Prostate gland (tissue), 2 donors: ENCODE data around the gene COPG1. TPM values are rescaled to one million over a fixed set of nuclear protein-coding genes. Genes with fewer than 3 reads are reported as not detected.

Source experiments
- DNase-seq: peaks from one replicate; pipeline ENCODE4 v3.0.0-alpha.2; 2019; ENCODE audit warnings: low spot score
- H3K27ac ChIP-seq, 2 donors: fragments of 200-600 bp; sonication (generic); 2 replicates each; pipeline ENCODE4 v1.5.1; 2017 to 2019
- H3K27me3 ChIP-seq: fragments of 200-600 bp; sonication (generic); replicated peaks from 2 replicates; pipeline ENCODE4 v1.5.1; 2019; ENCODE audit not compliant: insufficient read depth
- H3K36me3 ChIP-seq, 2 donors: fragments of 200-600 bp; sonication (generic); 1 replicate in 1 of 2; 2 replicates in 1 of 2; pipeline versions ENCODE4 v1.5.1 to v1.8.1; 2017 to 2019
- H3K4me1 ChIP-seq: fragments of 200-600 bp; sonication (generic); replicated peaks from 2 replicates; pipeline ENCODE4 v1.5.1; 2019
- H3K4me3 ChIP-seq, 2 donors: fragments of 200-600 bp; sonication (generic); 2 replicates each; pipeline ENCODE4 v1.5.1; 2017 to 2019
- H3K9me3 ChIP-seq: fragments of 200-600 bp; sonication (generic); 2 replicates; pipeline ENCODE4 v1.5.1; 2017
- POLR2A ChIP-seq: fragments of 450-650 bp; IDR thresholded peaks from one replicate; pipeline ENCODE4 v1.6.1; 2016; ENCODE audit warnings: antibody characterized with exemption, mild to moderate bottlenecking
- POLR2AphosphoS5 ChIP-seq: sonication (generic); formaldehyde crosslinking; IDR thresholded peaks from one replicate; pipeline ENCODE4 v1.6.1; 2017; ENCODE audit warnings: antibody characterized with exemption
- WGBS: methylation state at CpG from one replicate; pipeline ENCODE4 v1.1.5; 2018; 5-methylcytosine and 5-hydroxymethylcytosine counted together
- intact Hi-C: fragments of 100-400 bp; cut with DNase I; formaldehyde crosslinking; loops from one replicate; pipeline ENCODE4 v1.14.2; 2022
- total RNA-seq, 2 donors: library from RNA; depleted of rRNA; stranded (reverse); fragments of >200 nt; gene quantifications; one replicate each; pipeline ENCODE4 v1.1.0, GENCODE V29; 2016
- TF ChIP-seq, protein P1 (sequence below), 4 experiments: fragments of 200-600 bp in 2 of 4; fragments of 450-650 bp in 2 of 4; sonication (generic) in 2 of 4; IDR thresholded peaks; 1 replicate in 3 of 4; 2 replicates in 1 of 4; pipeline ENCODE4 v1.5.1; 2016 to 2019; ENCODE audit warnings: antibody characterized with exemption in 4 of 4, mild to moderate bottlenecking in 2 of 4, moderate library complexity in 2 of 4

The COPG1 gene, protein sequence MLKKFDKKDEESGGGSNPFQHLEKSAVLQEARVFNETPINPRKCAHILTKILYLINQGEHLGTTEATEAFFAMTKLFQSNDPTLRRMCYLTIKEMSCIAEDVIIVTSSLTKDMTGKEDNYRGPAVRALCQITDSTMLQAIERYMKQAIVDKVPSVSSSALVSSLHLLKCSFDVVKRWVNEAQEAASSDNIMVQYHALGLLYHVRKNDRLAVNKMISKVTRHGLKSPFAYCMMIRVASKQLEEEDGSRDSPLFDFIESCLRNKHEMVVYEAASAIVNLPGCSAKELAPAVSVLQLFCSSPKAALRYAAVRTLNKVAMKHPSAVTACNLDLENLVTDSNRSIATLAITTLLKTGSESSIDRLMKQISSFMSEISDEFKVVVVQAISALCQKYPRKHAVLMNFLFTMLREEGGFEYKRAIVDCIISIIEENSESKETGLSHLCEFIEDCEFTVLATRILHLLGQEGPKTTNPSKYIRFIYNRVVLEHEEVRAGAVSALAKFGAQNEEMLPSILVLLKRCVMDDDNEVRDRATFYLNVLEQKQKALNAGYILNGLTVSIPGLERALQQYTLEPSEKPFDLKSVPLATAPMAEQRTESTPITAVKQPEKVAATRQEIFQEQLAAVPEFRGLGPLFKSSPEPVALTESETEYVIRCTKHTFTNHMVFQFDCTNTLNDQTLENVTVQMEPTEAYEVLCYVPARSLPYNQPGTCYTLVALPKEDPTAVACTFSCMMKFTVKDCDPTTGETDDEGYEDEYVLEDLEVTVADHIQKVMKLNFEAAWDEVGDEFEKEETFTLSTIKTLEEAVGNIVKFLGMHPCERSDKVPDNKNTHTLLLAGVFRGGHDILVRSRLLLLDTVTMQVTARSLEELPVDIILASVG
- total RNA-seq, result 100 to 1,000 TPM; 143 to 220 TPM

DNA sequence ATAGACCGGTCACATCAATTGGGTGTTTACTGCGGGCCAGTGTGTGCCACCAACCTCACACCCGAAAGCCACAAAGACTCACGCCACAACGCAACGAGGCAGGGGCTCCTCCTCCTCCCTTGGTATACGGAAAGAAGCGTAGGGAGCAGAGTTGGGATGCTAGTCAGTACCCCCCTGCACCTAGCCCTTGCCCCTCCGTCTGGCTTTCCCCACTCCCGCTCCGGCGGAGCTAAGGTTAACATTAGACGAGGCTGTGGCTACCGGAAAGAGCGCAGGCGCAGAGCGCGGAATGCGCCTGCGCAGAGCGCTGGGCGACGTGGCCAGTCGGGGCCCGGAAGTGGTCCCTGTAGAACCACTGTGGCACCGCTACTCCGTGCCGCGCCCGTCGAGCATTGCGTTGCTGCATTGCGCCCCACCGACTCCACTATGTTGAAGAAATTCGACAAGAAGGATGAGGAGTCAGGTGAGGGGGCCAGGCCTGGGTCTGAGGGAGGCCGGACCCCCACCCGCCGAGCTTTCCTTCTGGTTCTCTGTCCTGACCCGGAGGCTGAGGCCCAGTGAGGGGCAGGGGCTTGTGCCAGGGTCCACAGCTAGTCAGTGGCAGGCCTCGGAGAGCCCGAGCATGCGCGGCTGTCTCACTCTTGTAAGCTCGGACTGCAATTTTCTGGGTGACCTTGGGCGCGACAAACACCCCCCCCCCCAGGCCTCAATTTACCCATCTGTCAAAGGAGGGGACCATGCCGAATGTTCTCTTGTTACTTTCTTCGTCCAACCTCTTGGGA is at the start of gene COPG1:
COPG1 (plus strand) TSS at position 323 of the 782 bp plus-strand sequence; CDS start at position 427, 104 bp downstream.
- intact Hi-C loops, result loop anchor here (5.0 kb wide), 2 partner anchors 67 to 277 kb away; partner anchors contain the start of gene CNBP
- Histone ChIP-seq H3K4me1 (peaks cover 7% of the 10 kb centered on the region), H3K36me3 (peaks cover 0 to 15% of the 10 kb centered on the region in 2 donors), H3K9me3 (no peaks in the 10 kb centered on the region), H3K4me3 (peak within 1 kb of the TSS; percentile 68 to 98), H3K27me3 (no peaks in the 10 kb centered on the region), H3K27ac (peak within 1 kb of the TSS; percentile 81 to 85)
- TF ChIP-seq, protein P1, sequence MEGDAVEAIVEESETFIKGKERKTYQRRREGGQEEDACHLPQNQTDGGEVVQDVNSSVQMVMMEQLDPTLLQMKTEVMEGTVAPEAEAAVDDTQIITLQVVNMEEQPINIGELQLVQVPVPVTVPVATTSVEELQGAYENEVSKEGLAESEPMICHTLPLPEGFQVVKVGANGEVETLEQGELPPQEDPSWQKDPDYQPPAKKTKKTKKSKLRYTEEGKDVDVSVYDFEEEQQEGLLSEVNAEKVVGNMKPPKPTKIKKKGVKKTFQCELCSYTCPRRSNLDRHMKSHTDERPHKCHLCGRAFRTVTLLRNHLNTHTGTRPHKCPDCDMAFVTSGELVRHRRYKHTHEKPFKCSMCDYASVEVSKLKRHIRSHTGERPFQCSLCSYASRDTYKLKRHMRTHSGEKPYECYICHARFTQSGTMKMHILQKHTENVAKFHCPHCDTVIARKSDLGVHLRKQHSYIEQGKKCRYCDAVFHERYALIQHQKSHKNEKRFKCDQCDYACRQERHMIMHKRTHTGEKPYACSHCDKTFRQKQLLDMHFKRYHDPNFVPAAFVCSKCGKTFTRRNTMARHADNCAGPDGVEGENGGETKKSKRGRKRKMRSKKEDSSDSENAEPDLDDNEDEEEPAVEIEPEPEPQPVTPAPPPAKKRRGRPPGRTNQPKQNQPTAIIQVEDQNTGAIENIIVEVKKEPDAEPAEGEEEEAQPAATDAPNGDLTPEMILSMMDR (IDR thresholded peaks at IDR 0.05), result peak in 1 of 4 experiments; percentile 29
- peak; percentile 95 for TF ChIP-seq POLR2A
- TF ChIP-seq POLR2AphosphoS5, result peak; percentile 96
- under 1% methylated on average over 48 of the region's 48 CpGs for WGBS
- DNase-seq, result peak; percentile 77

DNA sequence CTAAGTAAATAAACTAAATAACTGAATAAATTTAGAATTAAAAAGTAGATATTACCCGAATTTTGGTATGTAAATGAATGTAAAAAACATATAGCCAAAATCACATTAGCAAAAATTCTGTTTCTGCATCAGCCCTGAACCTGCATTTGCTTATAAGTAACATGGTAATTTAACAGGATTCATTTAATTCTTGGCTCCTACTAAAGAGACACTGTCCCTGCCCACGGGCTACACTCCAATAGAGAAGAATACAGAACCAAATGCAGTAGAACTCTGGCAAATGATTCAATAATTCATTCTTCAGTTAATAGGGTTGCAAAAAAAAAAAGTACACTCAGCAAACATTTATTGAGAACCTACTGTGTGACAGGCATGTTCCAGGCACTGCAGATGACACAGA is 44.9 kb upstream of the COPG1 start:
- Histone ChIP-seq H3K27me3 (no peaks in the 10 kb centered on the region), H3K4me1 (no peaks in the 10 kb centered on the region), H3K4me3 (no peak overlapping the region), H3K36me3 (no peaks in the 10 kb centered on the region), H3K27ac (no peak overlapping the region), H3K9me3 (no peaks in the 10 kb centered on the region)
- intact Hi-C loops, result no loop called here
- 58% methylated on average over 2 of the region's 2 CpGs for WGBS
- TF ChIP-seq POLR2AphosphoS5 (no peak), POLR2A (no peak)
- TF ChIP-seq, protein P1 (IDR thresholded peaks at IDR 0.05), result no peak
- DNase-seq, result no peak

DNA sequence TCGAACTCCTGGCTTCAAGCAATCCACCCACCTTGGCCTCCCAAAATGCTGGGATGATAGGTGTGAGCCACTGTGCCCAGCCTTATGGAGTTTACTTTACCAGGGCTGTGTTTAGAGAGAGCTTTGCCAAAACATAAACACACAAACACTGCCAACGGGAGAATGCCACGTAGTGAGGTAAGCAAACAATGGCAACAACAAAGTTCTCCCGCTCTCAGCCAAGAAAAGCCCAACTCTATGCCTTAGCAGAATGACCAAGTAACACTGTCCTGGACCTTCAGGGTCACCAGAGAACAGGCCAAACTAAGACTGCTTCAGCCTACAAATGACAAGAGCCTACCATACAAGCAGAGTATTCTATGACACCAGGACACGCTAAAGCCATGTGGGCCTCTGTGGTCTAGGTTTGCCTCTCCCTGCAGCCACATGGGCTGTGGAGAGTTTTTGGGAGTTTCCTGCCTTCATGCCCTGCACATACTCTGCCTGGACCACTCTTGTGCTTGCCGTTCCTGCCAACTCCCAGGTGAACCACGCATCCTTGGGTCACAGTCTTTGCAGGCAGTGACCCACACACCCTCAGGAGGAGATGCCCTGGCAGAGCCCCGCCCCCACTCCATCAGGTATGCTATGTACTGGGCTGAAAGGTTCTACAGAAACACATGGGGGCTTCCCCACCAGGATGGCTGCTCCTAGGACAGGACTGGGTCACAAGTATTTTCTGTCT is 44.1 kb upstream of the COPG1 start:
- Histone ChIP-seq H3K27me3 (no peaks in the 10 kb centered on the region), H3K9me3 (no peaks in the 10 kb centered on the region), H3K36me3 (no peaks in the 10 kb centered on the region), H3K4me3 (no peak overlapping the region), H3K4me1 (no peaks in the 10 kb centered on the region), H3K27ac (peak overlapping the region; percentile 6 to 23)
- TF ChIP-seq, protein P1 (IDR thresholded peaks at IDR 0.05), result no peak
- TF ChIP-seq POLR2A (no peak), POLR2AphosphoS5 (no peak)
- DNase-seq, result no peak
- WGBS, result 78% methylated on average over 8 of the region's 8 CpGs
- intact Hi-C loops, result no loop called here

DNA sequence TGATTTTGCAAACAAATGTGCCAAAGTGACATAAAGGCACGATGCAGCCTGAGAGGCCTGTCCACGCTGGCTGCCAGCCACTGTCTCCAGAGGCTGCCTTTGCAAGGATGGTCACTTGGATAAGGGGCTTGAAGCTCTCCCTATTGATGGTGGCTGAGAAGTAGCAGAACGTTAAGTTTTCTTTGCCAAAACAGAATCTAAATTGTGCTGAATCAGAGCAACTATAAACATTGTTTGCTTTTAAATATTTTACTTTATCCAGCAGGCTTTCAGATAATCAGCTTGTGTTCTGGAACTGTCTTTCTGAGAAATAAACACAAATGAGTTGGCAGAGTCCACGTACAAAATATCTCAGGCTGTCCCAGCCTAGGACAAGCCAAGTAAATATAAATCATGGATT is 41.9 kb upstream of the COPG1 start:
- H3K27ac ChIP-seq, result peak overlapping the region; percentile 56 to 63
- no peaks in the 10 kb centered on the region for H3K4me1 ChIP-seq
- peak; percentile 60 for TF ChIP-seq POLR2AphosphoS5
- TF ChIP-seq, protein P1 (IDR thresholded peaks at IDR 0.05), result no peak
- TF ChIP-seq POLR2A, result no peak
- 11% methylated on average over 4 of the region's 4 CpGs for WGBS
- no peaks in the 10 kb centered on the region for H3K36me3 ChIP-seq
- H3K9me3 ChIP-seq, result no peaks in the 10 kb centered on the region
- no peak overlapping the region for H3K4me3 ChIP-seq
- H3K27me3 ChIP-seq, result no peaks in the 10 kb centered on the region
- no peak for DNase-seq
- intact Hi-C loops, result no loop called here
